HepG2 (cell line): ENCODE data around the gene GUCY1A1. TPM values are rescaled to one million over a fixed set of nuclear protein-coding genes. Genes with fewer than 3 reads are reported as not detected.
"Not testable (repeated sequence)": the region's sequence is repeated elsewhere in the genome, so short reads cannot be mapped to it uniquely, and the experiment has no call there.

Experiments
- ATAC-seq: fragments of 200-7000 bp; cut with Tn5 transposase; 3 replicates; pipeline ENCODE4 v1.9.1; 2020; ENCODE audit warnings: mild to moderate bottlenecking, moderate library complexity
- BruUV-seq: library from RNA; stranded (reverse); fragments of 400-500 nt; replicated peaks from 2 replicates; lab custom pipeline; 2021; lab: Mats Ljungman, UMichigan
- CTCF ChIA-PET: fragments of 300-600 bp; formaldehyde crosslinking; extraction: SDS; loops from one replicate; lab custom pipeline; 2021; ENCODE audit warnings: low total read pairs, inconsistent platforms, low intra/inter-chr PET ratio; lab: Yijun Ruan, JAX
- POLR2A ChIA-PET: fragments of 350-600 bp; sonication (Branson Sonifier 250); formaldehyde crosslinking; loops from one replicate; lab custom pipeline; 2020; ENCODE audit warnings: antibody characterized with exemption, inconsistent platforms; lab: Yijun Ruan, JAX
- DNase-seq: peaks from one replicate; pipeline ENCODE4 v3.0.0-alpha.2; 2015; ENCODE audit warnings: low spot score
- FAIRE-seq: peaks from 3 replicates; lab custom pipeline; 2011; peaks lifted over from hg19 to GRCh38; lab: Jason Lieb, UNC
- H2AFZ ChIP-seq: one replicate; pipeline ENCODE4 v1.6.1; 2011; ENCODE audit warnings: low read length, inconsistent platforms
- H3K27ac ChIP-seq: fragments of 300-600 bp; 3 replicates; pipeline ENCODE4 v1.8.0; 2011; ENCODE audit warnings: mixed run types, mild to moderate bottlenecking, mixed read lengths, low read length, inconsistent platforms; ENCODE audit not compliant: insufficient read depth; ENCODE audit errors: extremely low read length
- H3K27me3 ChIP-seq, 2 experiments: fragments of 200-600 bp in 1 of 2; 2 replicates in 1 of 2; 3 replicates in 1 of 2; pipeline versions ENCODE4 v1.6.0 to v1.8.0; 2011; ENCODE audit warnings: low read length in 2 of 2, mild to moderate bottlenecking in 2 of 2, moderate library complexity in 2 of 2, inconsistent platforms in 1 of 2; ENCODE audit not compliant: insufficient read depth in 2 of 2, control insufficient read depth in 1 of 2
- H3K36me3 ChIP-seq, 2 experiments: fragments of 200-600 bp in 1 of 2; replicated peaks in 1 of 2; 2 replicates in 1 of 2; 3 replicates in 1 of 2; pipeline versions ENCODE4 v1.5.1 to v1.8.0; 2011; ENCODE audit warnings: low read length in 2 of 2, inconsistent platforms in 1 of 2; ENCODE audit not compliant: insufficient read depth in 2 of 2, control insufficient read depth in 1 of 2
- H3K4me1 ChIP-seq: 2 replicates; pipeline ENCODE4 v1.5.1; 2012; ENCODE audit warnings: low read length, inconsistent platforms; ENCODE audit not compliant: insufficient read depth
- H3K4me2 ChIP-seq: 2 replicates; pipeline ENCODE4 v1.6.0; 2011; ENCODE audit warnings: low read depth, low read length, inconsistent platforms
- H3K4me3 ChIP-seq, 3 experiments: fragments of 200-600 bp in 1 of 3; sonication (generic), shearing (Covaris generic) in 1 of 3; replicated peaks in 1 of 3; 2 replicates each; pipeline ENCODE4 v1.5.1; 2011 to 2016; ENCODE audit warnings: low read length in 3 of 3, inconsistent platforms in 2 of 3, low read depth in 2 of 3, mild to moderate bottlenecking in 2 of 3, control low read depth in 1 of 3, mixed read lengths in 1 of 3; ENCODE audit not compliant: insufficient read depth in 1 of 3
- H3K79me2 ChIP-seq: one replicate; pipeline ENCODE4 v1.6.1; 2011; ENCODE audit warnings: low read length, inconsistent platforms; ENCODE audit not compliant: insufficient read depth
- H3K9ac ChIP-seq: 2 replicates; pipeline ENCODE4 v1.6.0; 2011; ENCODE audit warnings: mild to moderate bottlenecking, low read depth, low read length, inconsistent platforms; ENCODE audit not compliant: insufficient read depth
- H3K9me3 ChIP-seq: 2 replicates; pipeline ENCODE4 v1.5.1; 2012; ENCODE audit warnings: mild to moderate bottlenecking, low read length
- H4K20me1 ChIP-seq: 2 replicates; pipeline ENCODE4 v1.6.0; 2011; ENCODE audit warnings: inconsistent platforms, mild to moderate bottlenecking, low read length, moderate library complexity; ENCODE audit not compliant: insufficient read depth
- HOXA7 ChIP-seq: sonication (generic); formaldehyde crosslinking; IDR thresholded peaks from 2 replicates; pipeline ENCODE4 v1.8.1; 2022; ENCODE audit warnings: mild to moderate bottlenecking, missing genetic modification reagents, moderate library complexity
- PRMT3 ChIP-seq: sonication (generic); formaldehyde crosslinking; IDR thresholded peaks from 2 replicates; pipeline ENCODE4 v1.8.1; 2022; ENCODE audit warnings: low read depth, mild to moderate bottlenecking, moderate library complexity, missing genetic modification reagents, borderline replicate concordance
- REPIN1 ChIP-seq: sonication (generic); formaldehyde crosslinking; IDR thresholded peaks from 2 replicates; pipeline ENCODE4 v1.8.0; 2022; ENCODE audit warnings: missing genetic modification reagents, low read depth, mild to moderate bottlenecking, borderline replicate concordance
- SRF ChIP-seq: IDR thresholded peaks from 2 replicates; pipeline ENCODE4 v1.6.1; 2011; ENCODE audit warnings: mild to moderate bottlenecking, low read depth, low read length, moderate library complexity
- ZFP1 ChIP-seq: IDR thresholded peaks from 2 replicates; pipeline ENCODE4 v1.6.1; 2016
- ZFP62 ChIP-seq: sonication (generic); formaldehyde crosslinking; IDR thresholded peaks from 2 replicates; pipeline ENCODE4 v1.4.0; 2020; ENCODE audit warnings: missing genetic modification reagents
- ZNF335 ChIP-seq: sonication (generic); formaldehyde crosslinking; IDR thresholded peaks from 2 replicates; pipeline ENCODE4 v1.4.0; 2020; ENCODE audit warnings: missing genetic modification reagents
- ZNF367 ChIP-seq: sonication (generic); formaldehyde crosslinking; IDR thresholded peaks from 2 replicates; pipeline ENCODE4 v1.4.0; 2020; ENCODE audit warnings: missing genetic modification reagents, borderline replicate concordance
- ZNF674 ChIP-seq: sonication (generic); formaldehyde crosslinking; IDR thresholded peaks from 2 replicates; pipeline ENCODE4 v1.5.0; 2020; ENCODE audit warnings: low read depth, mild to moderate bottlenecking, missing genetic modification reagents
- WGBS: methylation state at CpG from one replicate; pipeline ENCODE4 v1.1.6; 2017; ENCODE audit warnings: low lambda C conversion rate; 5-methylcytosine and 5-hydroxymethylcytosine counted together
- in situ Hi-C: cut with HindIII; loops from 2 replicates; pipeline ENCODE4 v1.10.0; 2017; ENCODE audit warnings: low pct_unique_long_range_greater_than_20kb; ENCODE audit not compliant: extremely low pct_ligation_motif_present
- intact Hi-C: fragments of 100-400 bp; cut with micrococcal nuclease; formaldehyde crosslinking; loops from one replicate; pipeline ENCODE4 v1.10.0; 2022; ENCODE audit not compliant: unreplicated experiment
- polyA plus RNA-seq, 8 experiments: library from polyadenylated mRNA; depleted of rRNA in 3 of 8; stranded (reverse) in 7 of 8; unstranded in 1 of 8; fragments of >200 nt; fragmentation: Illumina TruSeq in 4 of 8; extraction: Trizol in 4 of 8; gene quantifications; 2 replicates each; pipeline versions ENCODE4 v1.2.1 to v1.2.3, GENCODE V29; 2011 to 2016; ENCODE audit warnings: low read depth in 4 of 8, missing spikeins in 1 of 8, mixed read lengths in 1 of 8; ENCODE audit not compliant: insufficient read depth in 1 of 8
- total RNA-seq, 5 experiments: library from RNA; depleted of rRNA; stranded (reverse); fragments of >200 nt; fragmentation: Illumina TruSeq; extraction: Trizol; gene quantifications; 2 replicates each; pipeline ENCODE4 v1.2.3, GENCODE V29; 2016; ENCODE audit warnings: low read depth in 1 of 5
- TF ChIP-seq, protein P1 (sequence below), 2 experiments: sonication (generic) in 1 of 2; formaldehyde crosslinking in 1 of 2; IDR thresholded peaks; 2 replicates each; pipeline versions ENCODE4 v1.4.0 to v1.6.1; 2018 to 2020; ENCODE audit warnings: missing genetic modification reagents in 2 of 2, borderline replicate concordance in 1 of 2, low read depth in 1 of 2, mild to moderate bottlenecking in 1 of 2, missing biosample characterization in 1 of 2
- TF ChIP-seq, protein P2 (sequence below): sonication (generic); formaldehyde crosslinking; IDR thresholded peaks from 2 replicates; pipeline ENCODE4 v1.4.0; 2020; ENCODE audit warnings: missing genetic modification reagents
- TF ChIP-seq, protein P3 (sequence below): sonication (generic); formaldehyde crosslinking; IDR thresholded peaks from 2 replicates; pipeline ENCODE4 v1.4.0; 2020; ENCODE audit warnings: missing genetic modification reagents

Gene GUCY1A1
- total and polyA plus RNA-seq, 2 of the 13 experiments (the other 11 are each of a cell fraction or from before 2014, with no cell fraction given): not detected

DNA sequence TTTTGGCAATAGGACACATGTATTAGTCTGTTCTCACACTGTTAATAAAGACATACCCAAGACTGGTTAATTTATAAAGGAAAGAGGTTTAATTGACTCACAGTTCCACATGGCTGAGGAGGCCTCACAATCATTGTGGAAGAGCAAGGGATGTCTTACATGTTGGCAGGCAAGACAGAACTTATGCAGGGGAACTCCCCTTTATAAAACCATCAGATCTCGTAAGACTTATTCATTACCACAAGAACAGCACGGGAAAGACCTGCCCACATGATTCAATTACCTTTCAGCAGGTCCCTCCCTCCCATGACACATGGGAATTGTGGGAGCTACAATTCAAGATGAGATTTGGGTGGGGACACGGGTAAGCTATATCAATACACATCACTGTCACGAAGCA lies 15.9 kb upstream of the GUCY1A1 start:
- H3K36me3 ChIP-seq, CTCF ChIA-PET, FAIRE-seq, BruUV-seq, ATAC-seq, H3K79me2 ChIP-seq, H3K4me2 ChIP-seq, H3K27ac ChIP-seq, H4K20me1 ChIP-seq, in situ Hi-C loops, H3K9me3 ChIP-seq, intact Hi-C loops, H3K4me1 ChIP-seq, H3K9ac ChIP-seq, POLR2A ChIA-PET, H3K27me3 ChIP-seq, H2AFZ ChIP-seq, H3K4me3 ChIP-seq, DNase-seq: not testable (repeated sequence)
- WGBS: 5% methylated on average over 4 of the region's 4 CpGs

DNA sequence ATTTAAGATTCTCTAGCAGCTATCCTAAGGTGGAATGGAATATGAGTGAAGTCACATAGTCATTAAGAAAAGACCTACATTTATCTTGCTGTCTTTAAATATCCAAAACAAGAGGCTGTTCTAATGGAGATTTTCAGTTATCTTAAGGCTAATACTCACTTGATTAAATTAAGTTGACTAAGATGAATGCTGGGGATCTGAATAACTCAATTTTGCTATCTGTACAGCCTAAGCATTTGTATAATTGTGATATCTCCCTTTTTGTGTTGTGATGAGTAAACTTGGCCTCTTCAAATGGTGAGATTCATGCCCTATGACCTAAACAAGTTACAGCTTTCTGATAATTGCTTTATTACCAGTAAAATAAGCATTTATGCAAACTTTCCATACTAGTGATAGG lies 13.6 kb upstream of the GUCY1A1 start:
- Histone ChIP-seq H3K9ac (no peak overlapping the region), H3K4me3 (no peak overlapping the region), H3K27me3 (no peaks in the 10 kb centered on the region), H3K4me2 (no peak overlapping the region), H3K4me1 (no peaks in the 10 kb centered on the region), H4K20me1 (no peaks in the 10 kb centered on the region), H3K27ac (no peak overlapping the region), H2AFZ (no peak overlapping the region), H3K79me2 (no peaks in the 10 kb centered on the region), H3K36me3 (no peaks in the 10 kb centered on the region), H3K9me3 (no peaks in the 10 kb centered on the region)
- ChIA-PET CTCF (no interaction called here), POLR2A (no interaction called here)
- no peak for DNase-seq
- ATAC-seq: no peak
- FAIRE-seq: no peak
- in situ Hi-C loops: no loop called here
- intact Hi-C loops: no loop called here
- no TSS peak for BruUV-seq
- no peak for TF ChIP-seq SRF
- TF ChIP-seq HOXA7 (CRISPR knock-in tag): no peak
- TF ChIP-seq, protein P1, sequence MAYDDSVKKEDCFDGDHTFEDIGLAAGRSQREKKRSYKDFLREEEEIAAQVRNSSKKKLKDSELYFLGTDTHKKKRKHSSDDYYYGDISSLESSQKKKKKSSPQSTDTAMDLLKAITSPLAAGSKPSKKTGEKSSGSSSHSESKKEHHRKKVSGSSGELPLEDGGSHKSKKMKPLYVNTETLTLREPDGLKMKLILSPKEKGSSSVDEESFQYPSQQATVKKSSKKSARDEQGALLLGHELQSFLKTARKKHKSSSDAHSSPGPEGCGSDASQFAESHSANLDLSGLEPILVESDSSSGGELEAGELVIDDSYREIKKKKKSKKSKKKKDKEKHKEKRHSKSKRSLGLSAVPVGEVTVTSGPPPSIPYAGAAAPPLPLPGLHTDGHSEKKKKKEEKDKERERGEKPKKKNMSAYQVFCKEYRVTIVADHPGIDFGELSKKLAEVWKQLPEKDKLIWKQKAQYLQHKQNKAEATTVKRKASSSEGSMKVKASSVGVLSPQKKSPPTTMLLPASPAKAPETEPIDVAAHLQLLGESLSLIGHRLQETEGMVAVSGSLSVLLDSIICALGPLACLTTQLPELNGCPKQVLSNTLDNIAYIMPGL (CRISPR knock-in tag; IDR thresholded peaks at IDR 0.05; ENCODE audit: borderline replicate concordance in 1 of 2, low read depth in 1 of 2): no peak
- TF ChIP-seq, protein P2, sequence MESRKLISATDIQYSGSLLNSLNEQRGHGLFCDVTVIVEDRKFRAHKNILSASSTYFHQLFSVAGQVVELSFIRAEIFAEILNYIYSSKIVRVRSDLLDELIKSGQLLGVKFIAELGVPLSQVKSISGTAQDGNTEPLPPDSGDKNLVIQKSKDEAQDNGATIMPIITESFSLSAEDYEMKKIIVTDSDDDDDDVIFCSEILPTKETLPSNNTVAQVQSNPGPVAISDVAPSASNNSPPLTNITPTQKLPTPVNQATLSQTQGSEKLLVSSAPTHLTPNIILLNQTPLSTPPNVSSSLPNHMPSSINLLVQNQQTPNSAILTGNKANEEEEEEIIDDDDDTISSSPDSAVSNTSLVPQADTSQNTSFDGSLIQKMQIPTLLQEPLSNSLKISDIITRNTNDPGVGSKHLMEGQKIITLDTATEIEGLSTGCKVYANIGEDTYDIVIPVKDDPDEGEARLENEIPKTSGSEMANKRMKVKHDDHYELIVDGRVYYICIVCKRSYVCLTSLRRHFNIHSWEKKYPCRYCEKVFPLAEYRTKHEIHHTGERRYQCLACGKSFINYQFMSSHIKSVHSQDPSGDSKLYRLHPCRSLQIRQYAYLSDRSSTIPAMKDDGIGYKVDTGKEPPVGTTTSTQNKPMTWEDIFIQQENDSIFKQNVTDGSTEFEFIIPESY: no peak
- no peak for TF ChIP-seq REPIN1 (CRISPR knock-in tag)
- TF ChIP-seq, protein P3, sequence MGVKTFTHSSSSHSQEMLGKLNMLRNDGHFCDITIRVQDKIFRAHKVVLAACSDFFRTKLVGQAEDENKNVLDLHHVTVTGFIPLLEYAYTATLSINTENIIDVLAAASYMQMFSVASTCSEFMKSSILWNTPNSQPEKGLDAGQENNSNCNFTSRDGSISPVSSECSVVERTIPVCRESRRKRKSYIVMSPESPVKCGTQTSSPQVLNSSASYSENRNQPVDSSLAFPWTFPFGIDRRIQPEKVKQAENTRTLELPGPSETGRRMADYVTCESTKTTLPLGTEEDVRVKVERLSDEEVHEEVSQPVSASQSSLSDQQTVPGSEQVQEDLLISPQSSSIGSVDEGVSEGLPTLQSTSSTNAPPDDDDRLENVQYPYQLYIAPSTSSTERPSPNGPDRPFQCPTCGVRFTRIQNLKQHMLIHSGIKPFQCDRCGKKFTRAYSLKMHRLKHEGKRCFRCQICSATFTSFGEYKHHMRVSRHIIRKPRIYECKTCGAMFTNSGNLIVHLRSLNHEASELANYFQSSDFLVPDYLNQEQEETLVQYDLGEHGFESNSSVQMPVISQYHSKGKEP (CRISPR knock-in tag): no peak
- TF ChIP-seq PRMT3 (CRISPR knock-in tag): no peak
- TF ChIP-seq ZFP62 (CRISPR knock-in tag): no peak
- no peak for TF ChIP-seq ZNF367 (CRISPR knock-in tag)
- TF ChIP-seq ZNF335 (CRISPR knock-in tag): no peak
- no peak for TF ChIP-seq ZFP1 (CRISPR knock-in tag)
- TF ChIP-seq ZNF674 (CRISPR knock-in tag): no peak
